HG02870 (cell line): ENCODE data around the gene DGCR8.

Source experiments
- ATAC-seq: cut with Tn5 transposase; IDR thresholded peaks from one replicate; pipeline ENCODE4 v1.9.1; 2021; ENCODE audit warnings: mild to moderate bottlenecking, moderate library complexity; ENCODE audit not compliant: unreplicated experiment

The DGCR8 gene

GRCh38 chr22:20135265-20135664 is 55.2 kb downstream of the DGCR8 start:
- ATAC-seq: no peak

- ATAC-seq: no peak
Observed at GRCh38 chr22:20135806-20136602, 56.0 kb downstream of the DGCR8 start.

- no peak for ATAC-seq
Observed at GRCh38 chr22:20136603-20136873, 56.5 kb downstream of the DGCR8 start.

GRCh38 chr22:20137113-20137512 is 57.1 kb downstream of the DGCR8 start:
- ATAC-seq: no peak

- no peak for ATAC-seq
Observed at GRCh38 chr22:20137671-20138416, 57.8 kb downstream of the DGCR8 start.

GRCh38 chr22:20138417-20138738 is 58.3 kb downstream of the DGCR8 start:
- no peak for ATAC-seq

- no peak for ATAC-seq
Observed at GRCh38 chr22:20138868-20139267, 58.8 kb downstream of the DGCR8 start.

- ATAC-seq: no peak
Observed at GRCh38 chr22:20139391-20140106, 59.5 kb downstream of the DGCR8 start.

- ATAC-seq: no peak
Observed at GRCh38 chr22:20140107-20140445, 60.0 kb downstream of the DGCR8 start.

- no peak for ATAC-seq
Observed at GRCh38 chr22:20140521-20140964, 60.5 kb downstream of the DGCR8 start.

GRCh38 chr22:20141186-20142077 is 61.4 kb downstream of the DGCR8 start:
- ATAC-seq: no peak

- ATAC-seq: no peak
Observed at GRCh38 chr22:20142711-20143621, 62.9 kb downstream of the DGCR8 start.

GRCh38 chr22:20143883-20144665 is 64.0 kb downstream of the DGCR8 start:
- ATAC-seq: no peak

- no peak for ATAC-seq
Observed at GRCh38 chr22:20145206-20145831, 65.3 kb downstream of the DGCR8 start.

- ATAC-seq: no peak
Observed at GRCh38 chr22:20145832-20146223, 65.8 kb downstream of the DGCR8 start.

- ATAC-seq: no peak
Observed at GRCh38 chr22:20146777-20147176, 66.7 kb downstream of the DGCR8 start.

- no peak for ATAC-seq
Observed at GRCh38 chr22:20147237-20147988, 67.4 kb downstream of the DGCR8 start.

- no peak for ATAC-seq
Observed at GRCh38 chr22:20148414-20148813, 68.4 kb downstream of the DGCR8 start.
